CD14-positive monocyte (primary cell): ENCODE measurements around the gene HSD17B10. TPM values are rescaled to one million over a fixed set of nuclear protein-coding genes. Genes with fewer than 3 reads are reported as not detected.

ENCODE experiments used
- DNase-seq, 3 donors: peaks; one replicate each; pipeline ENCODE4 v3.0.0-alpha.2; 2011 to 2022
- H2AFZ ChIP-seq: 2 replicates; pipeline ENCODE4 v1.6.0; 2012; ENCODE audit warnings: mild to moderate bottlenecking, low read depth, low read length, inconsistent platforms; ENCODE audit not compliant: insufficient read depth, poor library complexity, severe bottlenecking
- H3K27ac ChIP-seq, 2 donors: 1 replicate in 1 of 2; 2 replicates in 1 of 2; pipeline ENCODE4 v1.5.1; 2012 to 2013; ENCODE audit warnings: low read length in 2 of 2, control low read depth in 1 of 2, inconsistent platforms in 1 of 2, low read depth in 1 of 2, mild to moderate bottlenecking in 1 of 2
- H3K27me3 ChIP-seq, 2 donors: one replicate each; pipeline versions ENCODE4 v1.6.0 to v1.6.1; 2011 to 2013; ENCODE audit warnings: low read length in 2 of 2; ENCODE audit not compliant: control insufficient read depth in 2 of 2, insufficient read depth in 2 of 2
- H3K36me3 ChIP-seq, 2 donors: replicated peaks in 1 of 2; 1 replicate in 1 of 2; 2 replicates in 1 of 2; pipeline versions ENCODE4 v1.5.1 to v1.6.1; 2012 to 2013; ENCODE audit warnings: low read length in 2 of 2, control low read depth in 1 of 2, inconsistent platforms in 1 of 2, mild to moderate bottlenecking in 1 of 2; ENCODE audit not compliant: insufficient read depth in 2 of 2, control insufficient read depth in 1 of 2
- H3K4me1 ChIP-seq, 2 donors: 1 replicate in 1 of 2; 2 replicates in 1 of 2; pipeline versions ENCODE4 v1.5.1 to v1.6.1; 2012 to 2013; ENCODE audit warnings: low read length in 2 of 2, control low read depth in 1 of 2, inconsistent platforms in 1 of 2, mild to moderate bottlenecking in 1 of 2, moderate library complexity in 1 of 2; ENCODE audit not compliant: insufficient read depth in 2 of 2, control insufficient read depth in 1 of 2
- H3K4me2 ChIP-seq: replicated peaks from 2 replicates; pipeline ENCODE3; 2012; ENCODE audit warnings: low read length, moderate library complexity, mild to moderate bottlenecking; ENCODE audit not compliant: poor library complexity, severe bottlenecking; ENCODE audit errors: extremely low read depth
- H3K4me3 ChIP-seq, 3 experiments: fragments of 200-600 bp in 1 of 3; sonication (generic) in 1 of 3; replicated peaks in 1 of 3; 1 replicate in 2 of 3; 2 replicates in 1 of 3; pipeline ENCODE4 v1.5.1; 2011 to 2013; ENCODE audit warnings: low read length in 3 of 3, mild to moderate bottlenecking in 3 of 3, control low read depth in 2 of 3, low read depth in 2 of 3, inconsistent platforms in 1 of 3, moderate library complexity in 1 of 3
- H3K79me2 ChIP-seq: 2 replicates; pipeline ENCODE4 v1.6.0; 2012; ENCODE audit warnings: mild to moderate bottlenecking, control low read depth, inconsistent platforms, low read length, moderate library complexity; ENCODE audit not compliant: insufficient read depth
- H3K9ac ChIP-seq: 2 replicates; pipeline ENCODE4 v1.6.0; 2017; ENCODE audit warnings: low read length, mild to moderate bottlenecking; ENCODE audit not compliant: insufficient read depth, poor library complexity, severe bottlenecking
- H3K9me3 ChIP-seq, 2 donors: replicated peaks in 1 of 2; 1 replicate in 1 of 2; 2 replicates in 1 of 2; pipeline versions ENCODE4 v1.5.1 to v1.6.1; 2012 to 2013; ENCODE audit warnings: low read length in 2 of 2, control low read depth in 1 of 2; ENCODE audit not compliant: control insufficient read depth in 1 of 2, insufficient read depth in 1 of 2
- H4K20me1 ChIP-seq: 2 replicates; pipeline ENCODE4 v1.6.0; 2012; ENCODE audit warnings: mild to moderate bottlenecking, low read length, control low read depth, moderate library complexity; ENCODE audit not compliant: insufficient read depth
- H3K27ac Mint-ChIP-seq, 7 donors: one replicate each; pipeline ENCODE4 v1.8.0; 2020; ENCODE audit warnings: mild to moderate bottlenecking in 7 of 7, mixed read lengths in 7 of 7, moderate library complexity in 6 of 7, inconsistent platforms in 2 of 7
- H3K27me3 Mint-ChIP-seq, 3 donors: one replicate each; pipeline ENCODE4 v1.8.0; 2021 to 2022; ENCODE audit warnings: low read depth in 3 of 3, mild to moderate bottlenecking in 3 of 3, mixed read lengths in 3 of 3, moderate library complexity in 3 of 3, inconsistent platforms in 1 of 3
- H3K36me3 Mint-ChIP-seq, 2 donors: one replicate each; pipeline ENCODE4 v1.8.0; 2020; ENCODE audit warnings: mixed read lengths in 2 of 2, inconsistent platforms in 1 of 2, mild to moderate bottlenecking in 1 of 2
- H3K4me1 Mint-ChIP-seq: one replicate; pipeline ENCODE4 v1.8.0; 2020; ENCODE audit warnings: mild to moderate bottlenecking, mixed read lengths
- H3K4me3 Mint-ChIP-seq, 2 donors: one replicate each; pipeline ENCODE4 v1.8.0; 2020; ENCODE audit warnings: mild to moderate bottlenecking in 2 of 2, mixed read lengths in 2 of 2, moderate library complexity in 1 of 2
- H3K9me3 Mint-ChIP-seq, 7 donors: one replicate each; pipeline ENCODE4 v1.8.0; 2020 to 2022; ENCODE audit warnings: mixed read lengths in 7 of 7, mild to moderate bottlenecking in 6 of 7, moderate library complexity in 6 of 7, inconsistent platforms in 2 of 7
- CTCF ChIP-seq: fragments of 200-600 bp; IDR thresholded peaks from one replicate; pipeline ENCODE4 v1.8.0; 2022; ENCODE audit warnings: antibody characterized with exemption, mild to moderate bottlenecking
- WGBS: methylation state at CpG from one replicate; pipeline ENCODE4 v1.1.5; 2013; ENCODE audit warnings: missing lambda C conversion rate; ENCODE audit not compliant: insufficient coverage; 5-methylcytosine and 5-hydroxymethylcytosine counted together
- intact Hi-C, 2 donors: fragments of 100-400 bp; cut with micrococcal nuclease; formaldehyde crosslinking; loops; one replicate each; pipeline versions ENCODE4 v1.15.0 to v1.15.1; 2023
- polyA plus RNA-seq, 3 donors: library from polyadenylated mRNA; depleted of rRNA in 1 of 3; unstranded in 2 of 3; stranded (reverse) in 1 of 3; fragments of 300-500 nt in 2 of 3; fragments of >200 nt in 1 of 3; fragmentation: Illumina TruSeq in 2 of 3; gene quantifications; 1 replicate in 2 of 3; 2 replicates in 1 of 3; pipeline ENCODE4 v1.2.3, GENCODE V29; 2012 to 2021

HSD17B10 gene
- polyA plus RNA-seq, 3 donors: 93.2 to 163 (median 136) TPM

- Histone ChIP-seq H3K4me2 (no peak overlapping the region), H3K27me3 (no peaks in the 10 kb centered on the region), H3K4me3 (no peak overlapping the region), H4K20me1 (no peaks in the 10 kb centered on the region), H3K9ac (no peak overlapping the region), H2AFZ (no peak overlapping the region), H3K27ac (no peak overlapping the region), H3K9me3 (no peaks in the 10 kb centered on the region), H3K79me2 (no peaks in the 10 kb centered on the region), H3K36me3 (no peaks in the 10 kb centered on the region), H3K4me1 (peaks cover 3% of the 10 kb centered on the region in 2 donors)
- H3K36me3 Mint-ChIP-seq: peaks cover 4 to 8% of the 10 kb centered on the region in 2 donors
- H3K4me1 Mint-ChIP-seq: peaks cover 3% of the 10 kb centered on the region
- H3K9me3 Mint-ChIP-seq: peaks cover 0 to 2% (median 0%) of the 10 kb centered on the region in 7 donors
- WGBS: no CpG with 5 or more reads among the region's 2 CpGs
- no peak overlapping the region for H3K4me3 Mint-ChIP-seq
- no peak for TF ChIP-seq CTCF
- H3K27ac Mint-ChIP-seq: no peak overlapping the region
- intact Hi-C loops: loop anchor here in 1 of 2 donors (2.0 kb wide), 1 partner anchor 135 kb away; no protein-coding TSS in a partner anchor
- no peak for DNase-seq
- H3K27me3 Mint-ChIP-seq: peaks cover 0 to 15% (median 2%) of the 10 kb centered on the region in 3 donors
Measured at GRCh38 chrX:53447441-53447840, 13.3 kb upstream of the HSD17B10 start.

- TF ChIP-seq CTCF: peak; percentile 70
Measured at GRCh38 chrX:53445977-53446376, 11.8 kb upstream of the HSD17B10 start.

More at GRCh38 chrX:53445977-53446376, 11.8 kb upstream of the HSD17B10 start:
- Mint-ChIP-seq H3K36me3 (peaks cover 4 to 8% of the 10 kb centered on the region in 2 donors), H3K27me3 (peaks cover 0 to 15% (median 2%) of the 10 kb centered on the region in 3 donors), H3K4me3 (no peak overlapping the region), H3K9me3 (peaks cover 0 to 2% (median 0%) of the 10 kb centered on the region in 7 donors), H3K4me1 (peaks cover 9% of the 10 kb centered on the region), H3K27ac (peak overlapping the region in 1 of 7 donors; percentile 66)
- Histone ChIP-seq H3K36me3 (no peaks in the 10 kb centered on the region), H3K27me3 (no peaks in the 10 kb centered on the region), H4K20me1 (no peaks in the 10 kb centered on the region), H3K4me2 (no peak overlapping the region), H3K4me3 (no peak overlapping the region), H3K9me3 (no peaks in the 10 kb centered on the region), H3K79me2 (no peaks in the 10 kb centered on the region), H3K27ac (no peak overlapping the region), H2AFZ (no peak overlapping the region), H3K4me1 (peaks cover 12 to 17% of the 10 kb centered on the region in 2 donors), H3K9ac (no peak overlapping the region)
- WGBS: no CpG with 5 or more reads among the region's 6 CpGs
- intact Hi-C loops: loop anchor here in 1 of 2 donors (2.0 kb wide), 1 partner anchor 133 kb away; no protein-coding TSS in a partner anchor
- peak in 2 of 3 donors; percentile 37 to 54 for DNase-seq
